Tongue (tissue), 2 donors: Measurements from ENCODE around the gene HDHD2. TPM values are rescaled to one million over a fixed set of nuclear protein-coding genes. Genes with fewer than 3 reads are reported as not detected.

Source experiments
- DNase-seq: peaks from one replicate; pipeline ENCODE4 v3.0.0-alpha.2; 2015
- total RNA-seq: library from RNA; depleted of rRNA; stranded (reverse); fragments of >200 nt; gene quantifications from one replicate; pipeline ENCODE4 v1.2.3, GENCODE V29; 2014

Gene HDHD2
- total RNA-seq, 1 donor from 2014 or later = 24.1 TPM

GRCh38 chr18:47143899-47144485, 6.3 kb downstream of the HDHD2 start:
- no peak for DNase-seq

- no peak for DNase-seq
Measured at GRCh38 chr18:47143153-47143552, 7.1 kb downstream of the HDHD2 start.

- no peak for DNase-seq
Measured at GRCh38 chr18:47141289-47141688, 9.0 kb downstream of the HDHD2 start.

GRCh38 chr18:47121146-47121545, 29.2 kb downstream of the HDHD2 start:
- no peak for DNase-seq

GRCh38 chr18:47120428-47120827, 29.9 kb downstream of the HDHD2 start:
- no peak for DNase-seq

GRCh38 chr18:47118981-47119380, 31.3 kb downstream of the HDHD2 start:
- DNase-seq = no peak

GRCh38 chr18:47115205-47115604, 35.1 kb downstream of the HDHD2 start:
- no peak for DNase-seq

GRCh38 chr18:47113796-47114540, 36.3 kb downstream of the HDHD2 start:
- DNase-seq = peak; percentile 10

- no peak for DNase-seq
Measured at GRCh38 chr18:47110492-47111274, 39.6 kb downstream of the HDHD2 start.

- DNase-seq = no peak
Measured at GRCh38 chr18:47109720-47110119, 40.6 kb downstream of the HDHD2 start.

- DNase-seq = no peak
Measured at GRCh38 chr18:47108998-47109405, 41.3 kb downstream of the HDHD2 start.

- no peak for DNase-seq
Measured at GRCh38 chr18:47108373-47108772, 41.9 kb downstream of the HDHD2 start.

GRCh38 chr18:47100212-47100831, 50.0 kb downstream of the HDHD2 start:
- peak; percentile 63 for DNase-seq

- DNase-seq = no peak
Measured at GRCh38 chr18:47095810-47096209, 54.5 kb downstream of the HDHD2 start.

GRCh38 chr18:47087676-47088075, 62.6 kb downstream of the HDHD2 start:
- DNase-seq = no peak

GRCh38 chr18:47081578-47081977, 68.7 kb downstream of the HDHD2 start:
- DNase-seq = no peak

- DNase-seq = no peak
Measured at GRCh38 chr18:47080872-47081271, 69.4 kb downstream of the HDHD2 start.

GRCh38 chr18:47077111-47077510, 73.2 kb downstream of the HDHD2 start:
- no peak for DNase-seq

GRCh38 chr18:47075098-47075883, 75.0 kb downstream of the HDHD2 start:
- DNase-seq = no peak

- no peak for DNase-seq
Measured at GRCh38 chr18:47067648-47068047, 82.7 kb downstream of the HDHD2 start.

- DNase-seq = no peak
Measured at GRCh38 chr18:47063096-47063495, 87.2 kb downstream of the HDHD2 start.

- DNase-seq = no peak
Measured at GRCh38 chr18:47062471-47062870, 87.8 kb downstream of the HDHD2 start.
